ENCODE measurements around the gene WDR1.
A peak's percentile ranks its signal among the peaks of the same experiment; 100 is the strongest.

Gene WDR1

DNA sequence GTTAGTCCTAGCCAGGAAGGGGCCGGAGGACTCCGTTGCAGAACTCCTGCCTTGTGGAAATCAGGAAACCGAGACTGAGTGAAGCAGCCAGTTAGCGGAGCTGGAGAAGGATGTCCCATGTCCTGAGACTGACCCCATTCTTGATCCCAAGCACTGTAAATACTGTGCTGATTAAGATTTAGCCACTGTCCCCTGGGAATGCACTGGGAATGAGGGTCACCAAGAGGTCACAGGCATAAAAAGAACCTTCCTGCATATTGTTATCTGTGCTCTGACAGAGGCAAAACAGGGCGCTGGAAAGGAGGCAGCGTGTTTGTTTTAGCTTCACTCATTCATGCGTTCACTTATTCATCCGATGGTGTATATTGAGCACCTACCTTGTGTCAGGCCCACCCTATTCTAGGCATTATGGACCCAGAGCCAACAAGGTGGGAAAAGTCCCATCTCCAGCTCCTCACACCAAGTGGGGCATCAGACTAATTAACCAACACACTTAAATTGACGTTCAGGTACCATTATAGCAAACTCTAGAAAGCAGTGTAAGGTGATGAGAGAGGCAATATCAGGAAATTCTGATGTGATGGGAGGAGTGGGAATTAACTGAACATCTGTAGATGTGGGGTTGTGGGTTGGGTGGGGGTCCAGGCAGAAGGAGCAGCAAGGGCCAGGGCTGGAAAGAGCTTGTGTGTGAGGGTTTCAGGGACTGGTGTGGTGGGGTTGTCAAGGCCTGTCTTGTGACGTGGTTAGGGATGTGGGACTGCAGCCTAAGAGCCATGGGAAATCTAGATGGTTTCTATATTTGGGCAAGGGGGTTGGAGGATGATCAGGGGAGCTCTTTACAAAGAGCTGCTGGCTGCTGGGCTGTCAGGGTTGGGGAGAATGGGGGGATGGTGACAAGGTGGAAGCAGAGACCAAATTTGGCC, 84.7 kb downstream of the WDR1 start:
- no peak overlapping the region for H3K4me3 ChIP-seq
- peak overlapping the region in 3 of 21 experiments; percentile 9 to 76 (median 75) for H3K27ac ChIP-seq

DNA sequence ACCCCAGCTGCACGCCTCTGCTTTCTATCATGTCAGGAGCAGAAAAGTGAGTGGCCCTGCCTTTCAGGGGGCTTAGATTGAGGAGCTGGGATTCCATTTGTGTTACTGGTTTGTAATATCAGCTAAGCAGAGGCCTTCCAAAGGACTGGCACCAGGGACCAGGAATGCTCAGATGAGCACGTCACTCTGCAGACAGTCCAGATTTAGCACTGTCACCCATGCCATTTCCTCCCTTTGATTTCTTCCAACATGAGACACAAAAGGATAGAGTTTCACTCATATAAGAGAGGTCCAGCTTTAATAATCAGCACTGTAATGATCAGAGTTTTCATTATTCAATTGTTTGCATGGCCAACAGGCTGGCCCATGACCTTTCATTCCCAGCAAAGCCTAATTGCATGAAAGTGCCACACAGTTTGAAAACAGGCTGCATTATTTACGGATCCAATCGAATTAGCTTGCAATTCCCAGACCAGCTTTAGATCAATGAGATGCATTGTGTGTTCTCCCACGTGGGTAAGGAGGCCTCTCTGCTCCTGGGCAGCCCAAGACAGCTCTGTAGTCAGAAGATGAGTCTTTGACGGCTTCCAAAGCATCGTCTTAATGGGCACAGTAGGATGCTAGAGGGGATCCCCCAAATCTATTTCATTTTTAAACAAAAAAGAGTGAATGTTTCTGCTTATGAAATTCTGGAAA, 85.5 kb downstream of the WDR1 start:
- peak overlapping the region in 1 of 21 experiments; percentile 65 for H3K27ac ChIP-seq

DNA sequence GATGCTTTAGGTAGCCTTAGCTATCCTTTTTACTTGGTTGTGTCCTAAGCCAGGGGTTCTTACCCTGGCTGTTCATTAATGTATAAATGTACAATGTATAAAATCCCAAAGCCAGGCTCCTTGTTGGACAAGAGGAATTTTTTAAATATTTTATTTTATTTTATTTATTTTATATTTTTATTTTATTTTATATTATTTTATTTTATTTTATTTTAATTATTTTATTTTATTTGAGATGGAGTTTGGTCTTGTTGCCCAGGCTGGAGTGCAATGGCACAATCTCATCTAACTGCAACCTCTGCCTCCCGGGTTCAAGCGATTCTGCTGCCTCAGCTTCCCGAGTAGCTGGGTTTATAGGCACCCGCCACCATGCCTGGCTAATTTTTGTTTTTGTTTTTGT, 87.2 kb downstream of the WDR1 start:
- Histone ChIP-seq H3K27ac (no peak overlapping the region), H3K4me3 (no peak overlapping the region)

More for the DNA sequence above, 85.5 kb downstream of the WDR1 start:
- no peak overlapping the region for H3K4me3 ChIP-seq

DNA sequence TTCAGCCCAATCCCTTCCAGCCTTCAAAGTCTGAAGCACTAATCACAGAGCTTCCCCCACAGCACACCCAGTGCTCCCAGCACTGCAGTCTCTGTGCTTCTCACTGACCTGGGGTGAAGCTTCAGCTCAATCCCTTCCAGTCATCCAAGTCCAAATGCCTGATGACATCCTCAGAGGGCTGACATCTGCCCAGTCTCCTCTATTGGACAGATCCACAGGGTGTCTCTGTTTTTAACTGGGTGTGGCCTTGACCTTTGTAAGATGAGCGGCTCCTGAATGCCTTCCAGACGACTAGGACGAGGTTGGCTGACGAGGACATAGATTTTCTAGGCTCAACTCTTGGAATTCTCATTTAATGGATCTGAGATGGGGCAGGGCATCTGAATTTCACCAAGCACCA, 87.7 kb downstream of the WDR1 start:
- Histone ChIP-seq H3K27ac (no peak overlapping the region), H3K4me3 (no peak overlapping the region)

DNA sequence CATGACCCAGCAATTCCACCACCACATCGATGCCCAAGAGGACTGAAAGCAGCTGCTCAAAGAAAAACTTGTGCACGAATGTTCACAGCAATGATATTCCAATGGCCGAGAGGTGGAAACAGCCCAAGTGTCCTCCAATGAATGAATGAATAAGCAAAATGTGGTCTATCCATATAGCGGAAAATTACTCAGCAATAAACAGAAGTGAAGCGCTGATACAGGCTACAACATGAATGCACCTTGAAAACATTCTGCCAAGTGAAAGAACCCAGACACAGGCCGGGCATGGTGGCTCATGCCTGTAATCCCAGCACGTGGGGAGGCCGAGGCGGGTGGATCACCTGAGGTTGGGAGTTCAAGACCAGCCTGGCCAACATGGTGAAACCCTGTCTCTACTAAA, 90.1 kb downstream of the WDR1 start:
- H3K4me3 ChIP-seq: no peak overlapping the region
- no peak overlapping the region for H3K27ac ChIP-seq

DNA sequence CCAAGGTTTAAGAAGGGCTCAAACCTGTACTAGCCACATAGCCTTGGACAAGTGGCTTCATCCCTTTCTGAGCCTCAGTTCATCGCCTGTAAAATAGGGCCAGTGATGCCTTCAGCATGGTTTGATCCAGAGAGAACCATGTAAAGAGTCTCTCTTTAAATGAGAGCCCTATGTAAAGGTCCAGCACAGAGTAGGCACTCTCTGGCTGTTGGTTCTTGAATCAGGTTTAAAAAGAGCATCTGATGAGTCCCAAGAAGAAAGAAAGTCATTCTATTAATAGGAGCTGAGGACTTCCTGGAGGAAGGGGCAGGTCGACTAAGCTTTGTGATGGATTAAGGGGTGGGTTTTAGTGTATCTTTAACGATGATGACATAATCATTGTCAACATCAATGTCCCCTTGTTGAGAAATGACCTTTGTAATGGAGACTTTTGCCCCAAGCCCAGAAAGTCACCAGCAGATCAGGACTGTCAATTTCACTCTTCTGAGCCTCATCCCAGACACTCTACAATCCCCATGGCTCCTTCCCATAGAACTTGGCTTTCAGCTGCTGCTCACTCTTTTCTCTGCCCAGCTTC, 91.3 kb downstream of the WDR1 start:
- Histone ChIP-seq H3K4me3 (no peak overlapping the region), H3K27ac (peak overlapping the region in 1 of 21 experiments; percentile 72)
